Stomach (tissue), 9 donors: ENCODE measurements around the gene GALK2. TPM values are rescaled to one million over a fixed set of nuclear protein-coding genes. Genes with fewer than 3 reads are reported as not detected.
"Not testable (repeated sequence)": the region's sequence is repeated elsewhere in the genome, so short reads cannot be mapped to it uniquely, and the experiment has no call there.

Experiments used
- DNase-seq, 2 donors: peaks; one replicate each; pipeline versions ENCODE4 v3.0.0 to v3.0.0-alpha.2; 2013 to 2019
- H3K27ac ChIP-seq, 5 donors: fragments of 200-600 bp in 4 of 5; sonication (generic) in 4 of 5; one replicate each; pipeline ENCODE4 v1.5.1; 2013 to 2019; ENCODE audit warnings: mild to moderate bottlenecking in 1 of 5, moderate library complexity in 1 of 5
- H3K27me3 ChIP-seq, 3 donors: fragments of 200-600 bp; sonication (generic); one replicate each; pipeline ENCODE4 v1.5.1; 2017 to 2019; ENCODE audit warnings: mixed run types in 1 of 3
- H3K36me3 ChIP-seq, 4 donors: fragments of 200-600 bp; sonication (generic); 1 replicate in 3 of 4; 2 replicates in 1 of 4; pipeline ENCODE4 v1.5.1; 2016 to 2019
- H3K4me1 ChIP-seq, 4 donors: fragments of 200-600 bp; sonication (generic); one replicate each; pipeline ENCODE4 v1.5.1; 2016 to 2019
- H3K4me3 ChIP-seq, 4 donors: fragments of 200-600 bp; sonication (generic) in 3 of 4; one replicate each; pipeline ENCODE4 v1.5.1; 2016 to 2019; ENCODE audit warnings: mild to moderate bottlenecking in 1 of 4
- H3K9me3 ChIP-seq, 4 donors: fragments of 200-600 bp; sonication (generic); one replicate each; pipeline ENCODE4 v1.5.1; 2016 to 2019
- CTCF ChIP-seq, 7 experiments: fragments of 450-650 bp in 4 of 7; fragments of 200-600 bp in 3 of 7; sonication (generic) in 3 of 7; IDR thresholded peaks; one replicate each; pipeline ENCODE4 v1.5.1; 2016 to 2019; ENCODE audit warnings: antibody characterized with exemption in 7 of 7, control low read depth in 2 of 7, mild to moderate bottlenecking in 1 of 7
- EP300 ChIP-seq: sonication (generic); formaldehyde crosslinking; IDR thresholded peaks from one replicate; pipeline ENCODE4 v1.6.1; 2017; ENCODE audit warnings: antibody characterized with exemption
- POLR2A ChIP-seq, 4 donors: fragments of 450-650 bp; IDR thresholded peaks; one replicate each; pipeline ENCODE4 v1.6.1; 2016; ENCODE audit warnings: antibody characterized with exemption in 4 of 4, control low read depth in 2 of 4, mild to moderate bottlenecking in 1 of 4, moderate library complexity in 1 of 4
- POLR2AphosphoS5 ChIP-seq, 3 donors: sonication (generic); formaldehyde crosslinking; IDR thresholded peaks; one replicate each; pipeline ENCODE4 v1.6.1; 2016; ENCODE audit warnings: antibody characterized with exemption in 3 of 3
- WGBS, 5 donors: extraction: QIAGEN DNeasy Blood & Tissue Kit in 3 of 5; methylation state at CpG; one replicate each; pipeline versions ENCODE4 v1.1.5 to v1.1.7; 2013 to 2018; 5-methylcytosine and 5-hydroxymethylcytosine counted together
- intact Hi-C: fragments of 100-400 bp; cut with DNase I; formaldehyde crosslinking; loops from one replicate; pipeline ENCODE4 v1.15.1; 2023; ENCODE audit warnings: low total_unique reads
- polyA plus RNA-seq, 3 donors: library from polyadenylated mRNA; stranded (reverse); fragments of 200-250 nt; gene quantifications; one replicate each; pipeline ENCODE4 v1.2.3, GENCODE V29; 2013
- total RNA-seq, 5 donors: library from RNA; depleted of rRNA; stranded (reverse); fragments of >200 nt; gene quantifications; one replicate each; pipeline versions ENCODE4 v1.1.0 to v1.2.3, GENCODE V29; 2014 to 2016
- donor health status: healthy with polysubstance abuse.
- donor health status: Bipolar disorder and iron deficiency.
- donor health status: healthy.

GALK2 gene
- total and polyA plus RNA-seq, 8 donors: 9.6 to 149 (median 20.8) TPM

- no peak for TF ChIP-seq POLR2AphosphoS5 (IDR thresholded peaks at IDR 0.05)
- TF ChIP-seq EP300: no peak
- no peak for TF ChIP-seq CTCF (IDR thresholded peaks at IDR 0.05)
- TF ChIP-seq POLR2A (IDR thresholded peaks at IDR 0.05): no peak
- no peak for DNase-seq
- no peak overlapping the region for H3K27ac ChIP-seq
- H3K27me3 ChIP-seq: no peaks in the 10 kb centered on the region
- H3K9me3 ChIP-seq: no peaks in the 10 kb centered on the region
- intact Hi-C loops: no loop called here
- H3K36me3 ChIP-seq: no peaks in the 10 kb centered on the region
- 82 to 95% (median 93%) methylated on average over 7 of the region's 7 CpGs for WGBS, 5 donors
- H3K4me3 ChIP-seq: no peak overlapping the region
- H3K4me1 ChIP-seq: peaks cover 0 to 15% (median 12%) of the 10 kb centered on the region in 4 donors
Measured at GRCh38 chr15:49178497-49178896, 8.4 kb downstream of the GALK2 start.

- no peaks in the 10 kb centered on the region for H3K36me3 ChIP-seq
- no peak overlapping the region for H3K4me3 ChIP-seq
- intact Hi-C loops: no loop called here
- H3K27ac ChIP-seq: no peak overlapping the region
- H3K9me3 ChIP-seq: no peaks in the 10 kb centered on the region
- 74 to 93% (median 84%) methylated on average over 1 of the region's 1 CpG for WGBS, 5 donors
- H3K27me3 ChIP-seq: no peaks in the 10 kb centered on the region
- DNase-seq: no peak
- TF ChIP-seq CTCF (IDR thresholded peaks at IDR 0.05) (no peak), POLR2A (IDR thresholded peaks at IDR 0.05) (no peak), POLR2AphosphoS5 (IDR thresholded peaks at IDR 0.05) (no peak), EP300 (no peak)
- peaks cover 0 to 15% (median 12%) of the 10 kb centered on the region in 4 donors for H3K4me1 ChIP-seq
Measured at GRCh38 chr15:49179433-49180190, 9.6 kb downstream of the GALK2 start.

GRCh38 chr15:49182128-49182527 lies 12.1 kb downstream of the GALK2 start:
- Histone ChIP-seq H3K27me3 (no peaks in the 10 kb centered on the region), H3K9me3 (no peaks in the 10 kb centered on the region), H3K4me3 (no peak overlapping the region), H3K4me1 (peaks cover 0 to 7% (median 0%) of the 10 kb centered on the region in 4 donors), H3K27ac (no peak overlapping the region), H3K36me3 (no peaks in the 10 kb centered on the region)
- TF ChIP-seq EP300 (no peak), POLR2AphosphoS5 (IDR thresholded peaks at IDR 0.05) (no peak), CTCF (IDR thresholded peaks at IDR 0.05) (no peak), POLR2A (IDR thresholded peaks at IDR 0.05) (no peak)
- WGBS, 5 donors: 97 to 98% (median 97%) methylated on average over 4 of the region's 4 CpGs
- DNase-seq: no peak
- intact Hi-C loops: no loop called here

GRCh38 chr15:49183741-49184140 lies 13.7 kb downstream of the GALK2 start:
- intact Hi-C loops, DNase-seq, H3K9me3 ChIP-seq, H3K4me3 ChIP-seq, H3K36me3 ChIP-seq, H3K27ac ChIP-seq, H3K4me1 ChIP-seq, H3K27me3 ChIP-seq: not testable (repeated sequence)
- WGBS, 5 donors: 67 to 88% (median 75%) methylated on average over 3 of the region's 3 CpGs

- DNase-seq: no peak
- Histone ChIP-seq H3K9me3 (no peaks in the 10 kb centered on the region), H3K27ac (no peak overlapping the region), H3K4me1 (peaks cover 0 to 5% (median 0%) of the 10 kb centered on the region in 4 donors), H3K27me3 (no peaks in the 10 kb centered on the region), H3K4me3 (no peak overlapping the region), H3K36me3 (peaks cover 0 to 7% (median 0%) of the 10 kb centered on the region in 4 donors)
- 78 to 100% (median 90%) methylated on average over 1 of the region's 1 CpG for WGBS, 5 donors
- TF ChIP-seq CTCF (IDR thresholded peaks at IDR 0.05) (no peak), EP300 (no peak), POLR2A (IDR thresholded peaks at IDR 0.05) (no peak), POLR2AphosphoS5 (IDR thresholded peaks at IDR 0.05) (no peak)
- intact Hi-C loops: no loop called here
Measured at GRCh38 chr15:49185473-49185872, 15.4 kb downstream of the GALK2 start.
